ENCODE data around the gene CSRNP3. TPM values are rescaled to one million over a fixed set of nuclear protein-coding genes. Genes with fewer than 3 reads are reported as not detected.

The CSRNP3 gene, protein sequence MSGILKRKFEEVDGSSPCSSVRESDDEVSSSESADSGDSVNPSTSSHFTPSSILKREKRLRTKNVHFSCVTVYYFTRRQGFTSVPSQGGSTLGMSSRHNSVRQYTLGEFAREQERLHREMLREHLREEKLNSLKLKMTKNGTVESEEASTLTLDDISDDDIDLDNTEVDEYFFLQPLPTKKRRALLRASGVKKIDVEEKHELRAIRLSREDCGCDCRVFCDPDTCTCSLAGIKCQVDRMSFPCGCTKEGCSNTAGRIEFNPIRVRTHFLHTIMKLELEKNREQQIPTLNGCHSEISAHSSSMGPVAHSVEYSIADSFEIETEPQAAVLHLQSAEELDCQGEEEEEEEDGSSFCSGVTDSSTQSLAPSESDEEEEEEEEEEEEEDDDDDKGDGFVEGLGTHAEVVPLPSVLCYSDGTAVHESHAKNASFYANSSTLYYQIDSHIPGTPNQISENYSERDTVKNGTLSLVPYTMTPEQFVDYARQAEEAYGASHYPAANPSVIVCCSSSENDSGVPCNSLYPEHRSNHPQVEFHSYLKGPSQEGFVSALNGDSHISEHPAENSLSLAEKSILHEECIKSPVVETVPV
- 0.01 TPM in 1 of 5 replicates, not detected in the others for total RNA-seq (2022; extraction: Qiagen RNA extraction)

DNA sequence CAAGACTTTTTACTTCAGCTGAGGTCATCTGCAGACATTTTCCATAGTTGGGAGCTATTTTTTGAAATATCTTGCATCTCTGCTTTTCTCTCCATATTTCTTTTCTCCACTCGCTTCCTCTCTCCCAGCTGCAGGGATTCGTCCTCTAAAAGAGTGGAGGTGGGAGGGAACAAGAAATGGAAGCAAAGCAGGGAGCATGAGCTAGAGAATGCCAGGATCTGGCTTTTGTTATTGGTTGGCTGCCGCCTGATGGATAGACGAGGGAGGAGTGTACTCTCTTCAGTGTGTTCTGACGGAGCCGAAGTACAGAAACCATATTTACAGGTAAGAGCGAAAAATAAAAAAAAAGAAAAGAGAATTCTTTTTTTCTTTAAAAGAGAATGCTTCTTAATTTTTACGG lies at the start of gene CSRNP3:
Gene CSRNP3, plus strand, starts transcription at position 282 of the 400 bp plus-strand sequence. CDS start 125,368 bp downstream, outside the sequence.

Other genes starting within 250 kb of the CSRNP3 start
- 0.02 to 0.03 TPM in 2 of 5 replicates, not detected in the others for gene SCN2A, start 230.3 kb upstream of the CSRNP3 start, total RNA-seq (2022; extraction: Qiagen RNA extraction)